Mucosa of rectum (tissue), 2 donors: Measurements from ENCODE around the gene THNSL1.

Experiments used
- H3K27ac ChIP-seq, 2 donors: one replicate each; pipeline ENCODE4 v1.7.0; 2013; ENCODE audit warnings: inconsistent platforms in 2 of 2, low read depth in 2 of 2, low read length in 2 of 2
- H3K27me3 ChIP-seq, 2 donors: one replicate each; pipeline ENCODE4 v1.7.0; 2013; ENCODE audit warnings: low read length in 2 of 2; ENCODE audit not compliant: control insufficient read depth in 2 of 2, insufficient read depth in 2 of 2
- H3K36me3 ChIP-seq, 2 donors: one replicate each; pipeline ENCODE4 v1.7.0; 2013; ENCODE audit warnings: low read length in 2 of 2; ENCODE audit not compliant: control insufficient read depth in 2 of 2, insufficient read depth in 2 of 2
- H3K4me1 ChIP-seq, 2 donors: one replicate each; pipeline ENCODE4 v1.7.0; 2013; ENCODE audit warnings: low read length in 2 of 2, mild to moderate bottlenecking in 1 of 2; ENCODE audit not compliant: control insufficient read depth in 2 of 2, insufficient read depth in 2 of 2
- H3K4me3 ChIP-seq, 2 donors: one replicate each; pipeline ENCODE4 v1.7.0; 2013; ENCODE audit warnings: low read length in 2 of 2
- H3K9ac ChIP-seq, 2 donors: one replicate each; pipeline ENCODE4 v1.7.0; 2013; ENCODE audit warnings: low read length in 2 of 2, low read depth in 1 of 2, mild to moderate bottlenecking in 1 of 2
- H3K9me3 ChIP-seq, 2 donors: one replicate each; pipeline ENCODE4 v1.7.0; 2013; ENCODE audit warnings: low read length in 2 of 2; ENCODE audit not compliant: control insufficient read depth in 2 of 2
- donor health status: healthy.
- donor health status: Normal muscosa, but diverticular disease.

THNSL1 gene

DNA sequence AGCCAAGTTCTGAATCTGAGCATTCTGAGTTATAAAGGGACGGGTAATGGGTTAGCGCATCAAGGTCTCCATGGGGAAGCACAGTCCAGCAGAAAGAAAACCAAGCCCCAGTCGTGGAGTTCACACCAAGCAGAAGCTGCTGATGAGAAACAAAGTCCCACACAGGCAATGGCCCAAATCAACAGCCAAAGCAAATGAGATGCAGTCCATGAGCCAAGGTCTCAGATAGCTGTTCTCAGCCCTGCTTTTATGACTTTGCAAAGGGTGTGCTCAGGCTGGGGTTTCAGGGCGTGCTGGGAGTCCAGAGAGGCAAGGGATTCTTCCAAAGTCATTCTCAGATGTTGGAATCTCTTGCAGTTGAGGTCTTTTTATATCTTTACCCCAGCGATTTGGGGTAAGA, 32.0 kb downstream of the THNSL1 start:
- no peak overlapping the region for H3K9ac ChIP-seq
- H3K27ac ChIP-seq = peak overlapping the region in 1 of 2 donors; percentile 13
- no peaks in the 10 kb centered on the region for H3K9me3 ChIP-seq
- H3K4me3 ChIP-seq = peak overlapping the region in 1 of 2 donors; percentile 10
- H3K36me3 ChIP-seq = no peaks in the 10 kb centered on the region
- H3K27me3 ChIP-seq = no peaks in the 10 kb centered on the region
- peaks cover 0 to 17% of the 10 kb centered on the region in 2 donors for H3K4me1 ChIP-seq

DNA sequence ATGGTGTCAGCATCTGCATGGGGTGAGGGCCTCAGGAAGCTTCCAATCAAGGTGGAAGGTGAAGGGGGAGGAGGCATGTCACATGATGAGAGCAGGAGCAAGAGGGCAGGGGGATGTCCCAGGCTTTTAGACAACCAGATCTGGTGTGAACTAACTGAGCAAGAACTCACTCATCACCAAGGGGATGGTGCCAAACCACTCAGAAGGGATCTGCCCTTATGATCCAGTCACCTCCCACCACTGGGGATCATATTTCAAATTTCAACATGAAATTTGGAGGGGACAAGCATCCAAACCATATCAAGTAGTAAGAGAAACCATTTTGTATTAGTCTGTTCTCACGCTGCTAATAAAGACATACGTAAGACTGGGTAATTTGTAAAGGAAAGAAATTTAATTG, 33.6 kb downstream of the THNSL1 start:
- no peaks in the 10 kb centered on the region for H3K9me3 ChIP-seq
- H3K4me1 ChIP-seq = peaks cover 0 to 17% of the 10 kb centered on the region in 2 donors
- no peaks in the 10 kb centered on the region for H3K27me3 ChIP-seq
- no peak overlapping the region for H3K27ac ChIP-seq
- no peaks in the 10 kb centered on the region for H3K36me3 ChIP-seq
- H3K9ac ChIP-seq = no peak overlapping the region
- H3K4me3 ChIP-seq = no peak overlapping the region

DNA sequence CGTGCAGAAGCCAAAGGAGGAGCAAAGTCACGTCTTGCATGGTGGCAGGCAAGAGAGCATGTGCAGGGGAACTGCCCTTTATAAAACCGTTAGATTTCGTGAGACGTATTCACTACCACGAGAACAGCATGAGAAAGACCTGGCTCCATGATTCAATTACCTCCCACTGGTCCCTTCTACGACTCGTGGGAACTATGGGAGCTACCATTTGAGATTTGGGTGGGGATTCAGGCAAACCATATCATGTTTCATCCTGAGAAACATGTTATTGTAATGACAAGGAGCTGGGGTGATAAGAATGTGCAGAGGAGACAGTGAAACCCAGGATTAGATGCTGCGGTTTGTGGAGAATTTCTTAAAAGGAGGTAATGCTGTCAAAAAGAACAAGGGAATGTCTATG, 34.0 kb downstream of the THNSL1 start:
- Histone ChIP-seq H3K4me3 (no peak overlapping the region), H3K27ac (no peak overlapping the region), H3K4me1 (peaks cover 0 to 17% of the 10 kb centered on the region in 2 donors), H3K9me3 (no peaks in the 10 kb centered on the region), H3K9ac (no peak overlapping the region), H3K27me3 (no peaks in the 10 kb centered on the region), H3K36me3 (no peaks in the 10 kb centered on the region)

DNA sequence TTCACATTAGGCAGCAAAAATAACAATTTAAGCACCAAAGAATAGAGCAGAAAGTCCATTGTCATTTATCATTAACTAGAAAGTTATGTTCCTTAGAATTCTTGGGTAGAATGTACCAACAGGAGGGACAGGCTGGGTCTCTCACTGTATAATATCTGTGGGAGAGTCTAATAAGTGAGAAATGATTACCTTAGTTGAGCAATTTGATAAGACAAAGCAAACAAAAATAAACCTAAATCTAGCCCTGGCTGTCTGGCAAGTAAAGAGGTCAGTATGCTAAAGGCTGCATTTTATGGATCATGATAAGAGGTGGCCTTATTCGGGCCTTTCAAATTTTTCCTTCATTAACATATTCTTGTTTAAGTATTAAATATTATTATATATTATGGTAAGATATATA, 35.6 kb downstream of the THNSL1 start:
- H3K27me3 ChIP-seq = no peaks in the 10 kb centered on the region
- H3K36me3 ChIP-seq = no peaks in the 10 kb centered on the region
- H3K9me3 ChIP-seq = no peaks in the 10 kb centered on the region
- H3K27ac ChIP-seq = no peak overlapping the region
- peaks cover 0 to 17% of the 10 kb centered on the region in 2 donors for H3K4me1 ChIP-seq
- no peak overlapping the region for H3K9ac ChIP-seq
- no peak overlapping the region for H3K4me3 ChIP-seq

DNA sequence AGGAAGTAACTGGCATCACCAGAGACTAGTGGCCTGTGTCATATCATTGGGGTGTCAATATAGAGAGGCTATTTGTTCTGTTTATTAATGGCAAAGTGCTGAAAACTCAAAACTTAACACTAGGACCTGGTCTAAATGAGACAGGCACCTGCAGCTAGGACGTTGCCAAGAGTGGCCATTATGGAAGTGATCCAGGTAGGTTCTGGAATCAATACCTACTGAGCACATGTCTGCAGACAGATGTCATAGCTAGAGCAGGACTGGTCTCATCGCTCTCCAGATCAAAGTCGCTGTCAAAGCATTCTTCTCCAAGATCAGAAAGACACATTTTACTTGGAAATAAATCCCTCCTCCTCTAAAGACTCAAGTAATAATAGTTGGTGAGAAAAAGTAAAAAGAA, 40.3 kb downstream of the THNSL1 start:
- H3K9me3 ChIP-seq = no peaks in the 10 kb centered on the region
- no peaks in the 10 kb centered on the region for H3K27me3 ChIP-seq
- no peaks in the 10 kb centered on the region for H3K36me3 ChIP-seq
- H3K4me3 ChIP-seq = no peak overlapping the region
- no peak overlapping the region for H3K9ac ChIP-seq
- peaks cover 0 to 14% of the 10 kb centered on the region in 2 donors for H3K4me1 ChIP-seq
- H3K27ac ChIP-seq = no peak overlapping the region

DNA sequence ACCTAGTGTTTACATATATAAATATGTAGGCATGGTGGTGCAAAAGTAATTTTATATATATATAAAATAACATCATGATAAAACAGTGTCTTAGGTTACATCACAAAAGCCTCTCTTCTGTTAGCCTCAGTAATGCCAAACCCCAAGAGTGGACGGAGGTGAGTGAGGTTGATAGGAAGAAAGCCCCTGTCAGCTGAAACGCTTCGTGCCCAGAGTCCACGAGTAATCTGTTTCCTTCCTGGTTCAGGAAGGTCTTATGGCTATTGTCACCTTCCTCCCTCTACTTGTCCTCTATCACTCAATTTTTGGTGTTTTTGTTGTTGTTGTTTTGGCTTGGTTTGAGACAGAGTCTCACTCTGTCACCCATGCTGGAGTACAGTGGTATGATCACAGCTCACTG, 41.5 kb downstream of the THNSL1 start:
- H3K4me1 ChIP-seq = peaks cover 0 to 20% of the 10 kb centered on the region in 2 donors
- H3K27ac ChIP-seq = no peak overlapping the region
- no peak overlapping the region for H3K4me3 ChIP-seq
- H3K9me3 ChIP-seq = no peaks in the 10 kb centered on the region
- H3K27me3 ChIP-seq = no peaks in the 10 kb centered on the region
- no peak overlapping the region for H3K9ac ChIP-seq
- H3K36me3 ChIP-seq = no peaks in the 10 kb centered on the region

DNA sequence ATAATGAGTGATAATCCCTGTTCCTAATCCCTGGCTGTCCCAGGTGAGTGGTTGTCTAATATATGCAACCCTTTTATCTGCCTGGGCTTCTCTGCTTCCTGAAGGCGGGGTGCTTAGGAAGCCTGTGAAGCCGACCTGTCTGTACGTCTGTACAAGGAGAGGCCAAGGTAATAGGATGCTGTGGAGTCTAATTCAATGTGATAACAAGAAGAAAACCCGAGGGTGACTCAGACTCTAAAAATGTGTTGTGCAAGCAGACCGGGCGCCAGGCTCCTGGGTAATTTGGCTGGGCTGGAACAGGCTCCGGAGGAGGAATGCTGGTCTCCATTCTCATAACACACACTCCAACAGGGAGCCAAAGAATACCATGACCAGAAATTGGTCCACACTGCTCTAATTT, 43.6 kb downstream of the THNSL1 start:
- H3K36me3 ChIP-seq = no peaks in the 10 kb centered on the region
- no peaks in the 10 kb centered on the region for H3K27me3 ChIP-seq
- H3K4me3 ChIP-seq = no peak overlapping the region
- peaks cover 0 to 20% of the 10 kb centered on the region in 2 donors for H3K4me1 ChIP-seq
- H3K27ac ChIP-seq = peak overlapping the region; percentile 28 to 35
- H3K9me3 ChIP-seq = no peaks in the 10 kb centered on the region
- no peak overlapping the region for H3K9ac ChIP-seq

DNA sequence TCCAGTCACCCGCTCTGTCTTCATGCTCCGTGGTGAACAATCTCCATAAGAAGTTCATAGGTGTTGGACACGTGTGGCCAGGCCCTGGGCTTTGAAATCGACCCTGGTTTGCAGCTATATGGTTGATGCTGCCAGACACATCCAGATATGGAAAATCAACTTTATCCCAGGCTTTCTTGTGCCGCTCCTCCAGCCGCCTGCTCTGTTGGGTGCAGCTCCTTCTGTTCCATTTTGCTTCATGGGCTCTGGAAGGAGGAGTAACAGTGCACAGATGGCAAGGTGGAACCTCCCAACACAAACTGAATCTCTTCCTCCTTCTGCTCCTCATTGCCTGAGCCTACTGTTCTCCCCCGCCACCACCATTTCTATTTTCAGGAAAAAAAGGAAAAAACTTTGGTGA, 44.7 kb downstream of the THNSL1 start:
- peak overlapping the region; percentile 74 to 85 for H3K27ac ChIP-seq
- no peaks in the 10 kb centered on the region for H3K9me3 ChIP-seq
- H3K4me3 ChIP-seq = no peak overlapping the region
- H3K9ac ChIP-seq = no peak overlapping the region
- H3K4me1 ChIP-seq = peaks cover 0 to 20% of the 10 kb centered on the region in 2 donors
- no peaks in the 10 kb centered on the region for H3K27me3 ChIP-seq
- no peaks in the 10 kb centered on the region for H3K36me3 ChIP-seq

DNA sequence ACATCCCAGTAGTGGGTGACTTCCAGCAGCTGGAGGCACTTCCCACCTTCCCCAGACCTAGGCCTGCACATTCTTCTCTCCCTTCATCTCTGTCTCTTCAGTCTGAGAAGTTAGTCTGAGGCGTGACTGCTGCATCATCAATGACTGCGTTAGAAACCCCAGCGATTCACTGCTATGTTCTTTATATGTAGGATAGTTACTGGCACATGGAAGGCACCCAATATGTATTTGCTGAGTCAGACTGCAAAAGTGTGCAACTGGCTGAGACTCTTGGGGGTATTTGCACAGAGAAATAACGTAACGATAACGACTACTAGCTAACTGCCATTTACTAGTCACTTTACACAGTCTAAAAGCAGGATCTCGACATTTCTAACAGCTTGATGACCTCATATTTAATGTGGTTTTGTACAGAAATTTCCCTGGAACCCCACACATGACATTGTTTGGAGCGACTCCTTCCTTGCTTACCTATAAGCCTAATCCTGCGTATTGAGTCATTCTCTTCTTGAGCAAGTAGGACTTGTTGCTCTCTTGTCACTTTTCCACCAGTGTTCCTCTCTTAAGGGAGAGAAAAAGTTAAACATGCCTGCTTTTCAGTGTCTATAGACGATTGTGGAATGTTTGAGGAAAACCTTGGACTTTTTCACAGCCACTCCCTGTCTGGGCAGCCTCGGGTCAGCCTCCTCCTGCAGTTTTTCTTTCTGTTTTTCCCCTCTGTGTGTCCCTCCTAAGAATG, 45.5 kb downstream of the THNSL1 start:
- Histone ChIP-seq H3K27ac (peak overlapping the region; percentile 74 to 85), H3K4me3 (peak overlapping the region; percentile 61 to 63), H3K4me1 (peaks cover 0 to 20% of the 10 kb centered on the region in 2 donors), H3K27me3 (no peaks in the 10 kb centered on the region), H3K9me3 (no peaks in the 10 kb centered on the region), H3K9ac (peak overlapping the region; percentile 36 to 62), H3K36me3 (no peaks in the 10 kb centered on the region)

DNA sequence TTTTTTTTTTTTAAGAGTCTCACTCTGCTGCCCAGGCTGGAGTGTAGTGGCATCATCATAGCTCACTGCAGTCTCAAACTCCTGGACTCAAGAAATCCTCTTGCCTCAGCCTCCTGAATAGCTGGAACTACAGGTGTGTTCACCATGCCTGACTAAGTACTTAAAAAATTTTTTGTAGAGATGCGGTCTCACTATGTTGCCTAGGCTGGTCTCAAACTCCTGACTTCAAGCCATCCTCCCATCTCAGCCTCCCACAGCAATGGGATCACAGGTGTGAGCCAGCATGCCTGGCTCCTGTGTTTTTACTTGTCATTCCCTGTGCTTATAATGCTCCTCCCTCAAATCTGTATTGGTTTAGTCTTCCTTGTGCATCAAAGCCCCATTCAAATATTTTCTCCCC, 46.7 kb downstream of the THNSL1 start:
- H3K9me3 ChIP-seq = no peaks in the 10 kb centered on the region
- no peak overlapping the region for H3K9ac ChIP-seq
- H3K4me1 ChIP-seq = peaks cover 0 to 20% of the 10 kb centered on the region in 2 donors
- H3K4me3 ChIP-seq = no peak overlapping the region
- no peaks in the 10 kb centered on the region for H3K27me3 ChIP-seq
- H3K27ac ChIP-seq = no peak overlapping the region
- no peaks in the 10 kb centered on the region for H3K36me3 ChIP-seq
